PFSK-1 (cell line): ENCODE measurements around the gene DNAJC30.

Source experiments
- FOXP2 ChIP-seq: optimal IDR thresholded peaks from 2 replicates; pipeline ENCODE3; 2011; ENCODE audit warnings: borderline replicate concordance, control low read depth, inconsistent platforms; ENCODE audit not compliant: insufficient read depth; ENCODE audit errors: extremely low read length, extremely low read depth
- POLR2AphosphoS5 ChIP-seq: IDR thresholded peaks from 2 replicates; pipeline ENCODE4 v1.6.1; 2012; ENCODE audit warnings: low read depth, mild to moderate bottlenecking, control low read depth, low read length, moderate library complexity
- REST ChIP-seq, 2 experiments: IDR thresholded peaks; 2 replicates each; pipeline versions ENCODE4 v1.6.1 to v1.8.0; 2011 to 2012; ENCODE audit warnings: low read depth in 2 of 2, low read length in 2 of 2, control low read depth in 1 of 2, inconsistent platforms in 1 of 2, mild to moderate bottlenecking in 1 of 2, moderate library complexity in 1 of 2; ENCODE audit not compliant: insufficient read depth in 1 of 2
- SIN3A ChIP-seq: IDR thresholded peaks from 2 replicates; pipeline ENCODE4 v1.6.1; 2012; ENCODE audit warnings: mild to moderate bottlenecking, low read length, moderate library complexity, borderline replicate concordance; ENCODE audit not compliant: insufficient read depth
- TAF1 ChIP-seq: IDR thresholded peaks from 2 replicates; pipeline ENCODE4 v1.6.1; 2012; ENCODE audit warnings: low read length, control low read depth, borderline replicate concordance; ENCODE audit not compliant: insufficient read depth

DNAJC30 gene

GRCh38 chr7:73671857-73672445 lies 11.3 kb downstream of the DNAJC30 start:
- no peak for TF ChIP-seq POLR2AphosphoS5
- no peak for TF ChIP-seq REST (IDR thresholded peaks at IDR 0.05; ENCODE audit: insufficient read depth in 1 of 2, low read depth in 2 of 2, low read length in 2 of 2)
- TF ChIP-seq FOXP2, result no peak
- TF ChIP-seq SIN3A, result no peak
- no peak for TF ChIP-seq TAF1

GRCh38 chr7:73671322-73671661 lies 12.0 kb downstream of the DNAJC30 start:
- no peak for TF ChIP-seq TAF1
- TF ChIP-seq REST (IDR thresholded peaks at IDR 0.05; ENCODE audit: insufficient read depth in 1 of 2, low read depth in 2 of 2, low read length in 2 of 2), result no peak
- TF ChIP-seq SIN3A, result no peak
- no peak for TF ChIP-seq FOXP2
- no peak for TF ChIP-seq POLR2AphosphoS5

- no peak for TF ChIP-seq REST (IDR thresholded peaks at IDR 0.05; ENCODE audit: insufficient read depth in 1 of 2, low read depth in 2 of 2, low read length in 2 of 2)
- TF ChIP-seq TAF1, result no peak
- no peak for TF ChIP-seq FOXP2
- no peak for TF ChIP-seq SIN3A
- TF ChIP-seq POLR2AphosphoS5, result no peak
Observed at GRCh38 chr7:73669858-73670385, 13.3 kb downstream of the DNAJC30 start.

- TF ChIP-seq REST (IDR thresholded peaks at IDR 0.05; ENCODE audit: insufficient read depth in 1 of 2, low read depth in 2 of 2, low read length in 2 of 2), result no peak
- no peak for TF ChIP-seq POLR2AphosphoS5
- TF ChIP-seq SIN3A, result no peak
- TF ChIP-seq TAF1, result no peak
- no peak for TF ChIP-seq FOXP2
Observed at GRCh38 chr7:73669288-73669701, 14.0 kb downstream of the DNAJC30 start.

GRCh38 chr7:73668886-73669230 lies 14.4 kb downstream of the DNAJC30 start:
- TF ChIP-seq REST (IDR thresholded peaks at IDR 0.05; ENCODE audit: insufficient read depth in 1 of 2, low read depth in 2 of 2, low read length in 2 of 2) (no peak), SIN3A (no peak), FOXP2 (no peak), TAF1 (no peak), POLR2AphosphoS5 (no peak)
